Neural cell (in vitro differentiated cells): ENCODE measurements around the gene ETFB. TPM values are rescaled to one million over a fixed set of nuclear protein-coding genes. Genes with fewer than 3 reads are reported as not detected.

Experiments
- H2AFZ ChIP-seq: fragments of 200-600, 300-800 bp; sonication (generic), shearing (Covaris generic); 2 replicates; pipeline ENCODE4 v1.6.0; 2014; ENCODE audit warnings: low read depth, mild to moderate bottlenecking, antibody characterized with exemption, low read length, moderate library complexity
- H3F3A ChIP-seq: fragments of 200-600 bp; shearing (Covaris generic); 2 replicates; pipeline ENCODE4 v1.6.1; 2016; ENCODE audit warnings: mild to moderate bottlenecking, moderate library complexity, mixed read lengths, antibody characterized with exemption, low read length; ENCODE audit not compliant: insufficient read depth, poor library complexity, severe bottlenecking
- H3K27ac ChIP-seq: fragments of 200-600, 300-800 bp; sonication (generic), shearing (Covaris generic); 2 replicates; pipeline ENCODE4 v1.5.1; 2014; ENCODE audit warnings: mild to moderate bottlenecking, low read length, moderate library complexity
- H3K27me3 ChIP-seq: fragments of 300-800, 200-600 bp; sonication (generic), shearing (Covaris generic); 2 replicates; pipeline ENCODE4 v1.6.0; 2014; ENCODE audit warnings: mild to moderate bottlenecking, low read depth, low read length, moderate library complexity; ENCODE audit not compliant: insufficient read depth
- H3K36me3 ChIP-seq: fragments of 300-800, 200-600 bp; sonication (generic), shearing (Covaris generic); 2 replicates; pipeline ENCODE4 v1.5.1; 2014; ENCODE audit warnings: mild to moderate bottlenecking, antibody characterized with exemption, low read length, moderate library complexity; ENCODE audit not compliant: insufficient read depth
- H3K4me2 ChIP-seq: fragments of 300-800, 200-600 bp; sonication (generic), shearing (Covaris generic); 2 replicates; pipeline ENCODE4 v1.6.0; 2014; ENCODE audit warnings: mild to moderate bottlenecking, low read length
- H3K4me3 ChIP-seq: fragments of 300-800, 200-600 bp; sonication (generic), shearing (Covaris generic); 2 replicates; pipeline ENCODE4 v1.5.1; 2014; ENCODE audit warnings: mild to moderate bottlenecking, low read length, moderate library complexity
- H3K79me2 ChIP-seq: fragments of 200-600 bp; shearing (Covaris generic); replicated peaks from 2 replicates; pipeline ENCODE4 v1.6.0; 2014; ENCODE audit warnings: mild to moderate bottlenecking, low read length, moderate library complexity; ENCODE audit not compliant: insufficient read depth
- H3K9ac ChIP-seq: fragments of 300-800, 200-600 bp; sonication (generic), shearing (Covaris generic); 2 replicates; pipeline ENCODE4 v1.6.1; 2016; ENCODE audit warnings: mild to moderate bottlenecking, low read length, mixed read lengths
- H3K9me2 ChIP-seq: fragments of 200-600 bp; shearing (Covaris generic); 2 replicates; pipeline ENCODE4 v1.6.1; 2016; ENCODE audit warnings: mild to moderate bottlenecking, low read length, mixed read lengths; ENCODE audit not compliant: insufficient read depth
- H3K9me3 ChIP-seq: fragments of 200-600, 300-800 bp; sonication (generic), shearing (Covaris generic); 2 replicates; pipeline ENCODE4 v1.6.1; 2016; ENCODE audit warnings: mild to moderate bottlenecking, mixed run types, low read length, moderate library complexity, mixed read lengths
- H4K20me1 ChIP-seq: fragments of 200-600 bp; shearing (Covaris generic); 2 replicates; pipeline ENCODE4 v1.6.1; 2016; ENCODE audit warnings: mild to moderate bottlenecking, mixed run types; ENCODE audit not compliant: insufficient read depth
- CTCF ChIP-seq: fragments of 450-650 bp; IDR thresholded peaks from 2 replicates; pipeline ENCODE4 v1.5.1; 2014; ENCODE audit warnings: antibody characterized with exemption, mild to moderate bottlenecking, moderate library complexity; ENCODE audit not compliant: poor library complexity, severe bottlenecking
- EP300 ChIP-seq: fragments of 450-650 bp; conservative IDR thresholded peaks from 2 replicates; pipeline ENCODE4 v1.6.1; 2014; ENCODE audit warnings: antibody characterized with exemption, mild to moderate bottlenecking, moderate library complexity; ENCODE audit not compliant: poor library complexity, severe bottlenecking
- EZH2 ChIP-seq: fragments of 200-600, 300-800 bp; shearing (Covaris generic), sonication (generic); IDR thresholded peaks from 2 replicates; pipeline ENCODE4 v1.6.1; 2014; ENCODE audit warnings: antibody characterized with exemption, low read length, borderline replicate concordance, mild to moderate bottlenecking; ENCODE audit not compliant: insufficient read depth, poor library complexity, severe bottlenecking
- MXI1 ChIP-seq: fragments of 450-650 bp; conservative IDR thresholded peaks from 2 replicates; pipeline ENCODE4 v1.6.1; 2014; ENCODE audit warnings: antibody characterized with exemption, mild to moderate bottlenecking; ENCODE audit not compliant: poor library complexity, severe bottlenecking
- POLR2AphosphoS5 ChIP-seq: IDR thresholded peaks from 2 replicates; pipeline ENCODE4 v1.6.1; 2012
- RAD21 ChIP-seq: fragments of 450-650 bp; conservative IDR thresholded peaks from 2 replicates; pipeline ENCODE4 v1.6.1; 2014; ENCODE audit warnings: antibody characterized with exemption, mild to moderate bottlenecking, moderate library complexity
- REST ChIP-seq: IDR thresholded peaks from 2 replicates; pipeline ENCODE4 v1.6.1; 2012; ENCODE audit warnings: borderline replicate concordance
- SMC3 ChIP-seq: fragments of 450-650 bp; conservative IDR thresholded peaks from 2 replicates; pipeline ENCODE4 v1.6.1; 2014; ENCODE audit warnings: antibody characterized with exemption, mild to moderate bottlenecking, moderate library complexity; ENCODE audit not compliant: poor library complexity
- TAF1 ChIP-seq: IDR thresholded peaks from 2 replicates; pipeline ENCODE4 v1.6.1; 2012; ENCODE audit warnings: low read depth
- polyA minus RNA-seq: library from RNA; depleted of rRNA, polyadenylated mRNA; stranded (reverse); fragments of >200 nt; gene quantifications from 2 replicates; pipeline ENCODE4 v1.2.3, GENCODE V29; 2014
- polyA plus RNA-seq: library from polyadenylated mRNA; depleted of rRNA; stranded (reverse); fragments of >200 nt; gene quantifications from 2 replicates; pipeline ENCODE4 v1.2.3, GENCODE V29; 2014

Gene ETFB
- polyA plus RNA-seq (361 and 383 TPM in 2 replicates), polyA minus RNA-seq (179 and 180 TPM in 2 replicates)

- peak within 1 kb of the TSS; percentile 85 for H3K4me3 ChIP-seq
- H2AFZ ChIP-seq: peak within 1 kb of the TSS; percentile 93
- peak within 1 kb of the TSS; percentile 98 for H3K4me2 ChIP-seq
Measured at GRCh38 chr19:51365965-51366388, at the start of gene ETFB. Gene ETFB (minus strand): TSS chr19:51366388. CDS start chr19:51366326, 62 bp downstream.

GRCh38 chr19:51415187-51415586, 49.0 kb upstream of the ETFB start:
- Histone ChIP-seq H3K27me3 (no peaks in the 10 kb centered on the region), H3K9me3 (no peaks in the 10 kb centered on the region), H2AFZ (no peak overlapping the region), H3K79me2 (no peaks in the 10 kb centered on the region), H3K36me3 (no peaks in the 10 kb centered on the region), H3K27ac (no peak overlapping the region), H3K4me3 (no peak overlapping the region), H3K4me2 (no peak overlapping the region), H3K9ac (no peak overlapping the region), H3K9me2 (no peaks in the 10 kb centered on the region), H4K20me1 (no peaks in the 10 kb centered on the region), H3F3A (no peaks in the 10 kb centered on the region)
- TF ChIP-seq POLR2AphosphoS5 (no peak), TAF1 (no peak), REST (no peak), EZH2 (no peak), RAD21 (no peak), SMC3 (no peak), CTCF (no peak)

More at GRCh38 chr19:51365965-51366388, at the start of gene ETFB:
- Histone ChIP-seq H3K9me3 (no peaks in the 10 kb centered on the region), H3K79me2 (no peaks in the 10 kb centered on the region), H4K20me1 (no peaks in the 10 kb centered on the region), H3K27ac (peak within 1 kb of the TSS; percentile 66), H3F3A (peaks cover 5% of the 10 kb centered on the region), H3K9ac (peak within 1 kb of the TSS; percentile 83), H3K27me3 (no peaks in the 10 kb centered on the region), H3K9me2 (no peaks in the 10 kb centered on the region), H3K36me3 (no peaks in the 10 kb centered on the region)
- TF ChIP-seq CTCF (no peak), EZH2 (no peak), SMC3 (no peak), RAD21 (no peak), TAF1 (peak; percentile 69), MXI1 (no peak), REST (no peak), EP300 (no peak)
